ENCODE data around the gene PPP5C. TPM values are rescaled to one million over a fixed set of nuclear protein-coding genes. Genes with fewer than 3 reads are reported as not detected.

PPP5C gene
- total RNA-seq, 3 donors from 2014 or later = 55.3 to 71.6 (median 59.4) TPM

DNA sequence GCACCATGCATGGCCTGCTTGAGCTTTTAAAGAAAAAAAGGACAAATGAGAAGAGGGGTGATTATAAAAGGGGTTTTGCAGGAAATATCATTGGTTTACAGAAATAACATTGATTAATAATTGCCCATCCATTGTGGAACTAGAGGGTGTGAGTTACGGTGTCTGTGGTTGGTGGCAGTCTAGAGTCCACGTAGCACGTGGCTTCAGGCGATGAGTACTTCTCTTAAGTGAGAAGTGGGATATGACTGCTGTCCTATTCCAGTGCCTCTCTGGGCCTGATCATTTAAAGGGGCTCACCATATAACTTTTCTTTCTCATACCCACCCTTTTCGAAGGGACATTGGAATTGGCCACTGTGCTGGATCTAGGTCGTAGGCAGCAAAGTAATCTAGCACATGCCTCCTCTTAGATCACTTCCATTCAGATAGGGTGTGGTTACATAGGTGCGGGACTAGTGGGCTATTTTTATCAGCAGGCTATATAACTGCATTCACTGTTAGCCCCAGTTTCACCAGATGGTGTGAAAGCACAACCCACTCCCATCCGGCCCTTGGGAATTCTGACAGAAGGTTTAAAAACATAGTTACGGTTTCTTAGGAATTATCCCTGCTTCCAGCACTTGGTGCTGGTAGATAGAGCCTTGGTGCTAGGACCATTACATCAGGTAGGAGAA is 19.9 kb downstream of the PPP5C start:
- DNase-seq (no peak), ATAC-seq (no peak)
- no peak overlapping the region for H3K4me3 ChIP-seq
- intact Hi-C loops (cut with DNase I, micrococcal nuclease) = no loop called here
- H3K36me3 ChIP-seq (ENCODE audit: low read depth) = no peaks in the 10 kb centered on the region
- no peaks in the 10 kb centered on the region for H3K9me3 ChIP-seq
- TF ChIP-seq, protein P1, sequence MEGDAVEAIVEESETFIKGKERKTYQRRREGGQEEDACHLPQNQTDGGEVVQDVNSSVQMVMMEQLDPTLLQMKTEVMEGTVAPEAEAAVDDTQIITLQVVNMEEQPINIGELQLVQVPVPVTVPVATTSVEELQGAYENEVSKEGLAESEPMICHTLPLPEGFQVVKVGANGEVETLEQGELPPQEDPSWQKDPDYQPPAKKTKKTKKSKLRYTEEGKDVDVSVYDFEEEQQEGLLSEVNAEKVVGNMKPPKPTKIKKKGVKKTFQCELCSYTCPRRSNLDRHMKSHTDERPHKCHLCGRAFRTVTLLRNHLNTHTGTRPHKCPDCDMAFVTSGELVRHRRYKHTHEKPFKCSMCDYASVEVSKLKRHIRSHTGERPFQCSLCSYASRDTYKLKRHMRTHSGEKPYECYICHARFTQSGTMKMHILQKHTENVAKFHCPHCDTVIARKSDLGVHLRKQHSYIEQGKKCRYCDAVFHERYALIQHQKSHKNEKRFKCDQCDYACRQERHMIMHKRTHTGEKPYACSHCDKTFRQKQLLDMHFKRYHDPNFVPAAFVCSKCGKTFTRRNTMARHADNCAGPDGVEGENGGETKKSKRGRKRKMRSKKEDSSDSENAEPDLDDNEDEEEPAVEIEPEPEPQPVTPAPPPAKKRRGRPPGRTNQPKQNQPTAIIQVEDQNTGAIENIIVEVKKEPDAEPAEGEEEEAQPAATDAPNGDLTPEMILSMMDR (IDR thresholded peaks at IDR 0.05) = no peak
- no peaks in the 10 kb centered on the region for H3K4me1 ChIP-seq (ENCODE audit: low read depth)

DNA sequence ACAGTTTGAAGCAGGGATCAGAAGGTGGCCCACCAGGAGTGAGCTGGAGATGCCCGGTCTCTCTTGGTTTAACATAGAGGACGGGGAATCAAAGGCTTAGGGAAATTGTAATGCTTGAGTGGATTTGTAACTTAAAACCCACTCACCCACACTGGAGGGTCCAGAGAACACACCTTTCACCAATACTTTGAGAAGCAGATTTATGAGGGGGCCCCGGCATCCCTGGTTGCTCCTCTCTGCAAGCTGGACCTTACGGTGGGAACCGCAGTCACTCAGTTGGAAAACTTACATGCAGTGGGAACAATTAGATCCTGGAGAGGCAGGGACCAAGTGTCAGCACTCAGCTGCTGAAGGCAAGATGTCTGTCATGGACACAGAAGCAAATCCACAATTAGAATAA is 20.5 kb downstream of the PPP5C start:
- no peak for ATAC-seq
- TF ChIP-seq, protein P1 (IDR thresholded peaks at IDR 0.05) = no peak
- no peak for DNase-seq
- Histone ChIP-seq H3K4me1 (ENCODE audit: low read depth) (no peaks in the 10 kb centered on the region), H3K36me3 (ENCODE audit: low read depth) (no peaks in the 10 kb centered on the region), H3K4me3 (no peak overlapping the region), H3K9me3 (no peaks in the 10 kb centered on the region)
- intact Hi-C loops (cut with DNase I, micrococcal nuclease) = no loop called here

DNA sequence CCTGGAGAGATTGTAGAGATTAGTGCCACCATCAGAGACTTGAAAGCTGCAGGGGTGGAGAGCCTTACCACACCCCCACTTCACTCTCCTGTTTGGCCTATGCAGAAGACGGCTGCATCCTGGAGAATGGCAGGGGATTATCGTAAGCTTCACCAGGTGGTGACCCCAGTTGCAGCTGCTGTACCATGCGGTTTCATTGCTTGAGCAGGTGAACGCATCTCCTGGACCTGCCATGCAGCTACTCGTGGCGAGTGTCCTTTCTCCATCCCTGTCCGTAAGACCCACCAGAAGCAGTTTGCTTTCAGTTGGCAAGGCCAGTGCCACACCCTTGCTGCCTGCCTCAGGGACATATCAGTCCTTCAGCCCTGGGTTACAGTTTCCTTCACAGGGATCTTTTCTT is 21.2 kb downstream of the PPP5C start:
- Histone ChIP-seq H3K36me3 (ENCODE audit: low read depth) (no peaks in the 10 kb centered on the region), H3K9me3 (no peaks in the 10 kb centered on the region), H3K4me3 (no peak overlapping the region), H3K4me1 (ENCODE audit: low read depth) (peaks cover 5% of the 10 kb centered on the region)
- DNase-seq (no peak), ATAC-seq (no peak)
- TF ChIP-seq, protein P1 (IDR thresholded peaks at IDR 0.05) = no peak
- intact Hi-C loops (cut with DNase I, micrococcal nuclease) = no loop called here

DNA sequence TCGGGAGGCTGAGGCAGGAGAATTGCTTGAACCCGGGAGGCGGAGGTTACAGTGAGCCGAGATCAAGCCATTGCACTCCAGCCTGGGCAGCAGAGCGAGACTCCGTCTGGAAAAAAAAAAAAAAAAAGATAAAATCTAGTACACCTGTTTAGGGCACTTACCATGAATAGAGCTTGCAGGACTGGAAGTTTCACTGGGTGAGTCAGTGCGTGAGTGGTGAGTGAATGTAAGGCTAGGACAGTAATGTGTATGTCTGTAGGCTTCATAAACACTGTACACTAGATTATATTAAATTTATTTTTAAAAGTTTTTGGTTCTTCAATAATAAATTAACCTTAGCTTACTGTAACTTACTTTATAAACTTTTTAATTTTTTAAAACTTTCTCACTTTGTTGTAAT is 22.9 kb downstream of the PPP5C start:
- peaks cover 18% of the 10 kb centered on the region for H3K4me1 ChIP-seq (ENCODE audit: low read depth)
- no peaks in the 10 kb centered on the region for H3K9me3 ChIP-seq
- intact Hi-C loops (cut with DNase I, micrococcal nuclease) = no loop called here
- no peaks in the 10 kb centered on the region for H3K36me3 ChIP-seq (ENCODE audit: low read depth)
- H3K4me3 ChIP-seq = no peak overlapping the region
- DNase-seq = no peak
- TF ChIP-seq, protein P1 (IDR thresholded peaks at IDR 0.05) = no peak
- ATAC-seq = no peak

DNA sequence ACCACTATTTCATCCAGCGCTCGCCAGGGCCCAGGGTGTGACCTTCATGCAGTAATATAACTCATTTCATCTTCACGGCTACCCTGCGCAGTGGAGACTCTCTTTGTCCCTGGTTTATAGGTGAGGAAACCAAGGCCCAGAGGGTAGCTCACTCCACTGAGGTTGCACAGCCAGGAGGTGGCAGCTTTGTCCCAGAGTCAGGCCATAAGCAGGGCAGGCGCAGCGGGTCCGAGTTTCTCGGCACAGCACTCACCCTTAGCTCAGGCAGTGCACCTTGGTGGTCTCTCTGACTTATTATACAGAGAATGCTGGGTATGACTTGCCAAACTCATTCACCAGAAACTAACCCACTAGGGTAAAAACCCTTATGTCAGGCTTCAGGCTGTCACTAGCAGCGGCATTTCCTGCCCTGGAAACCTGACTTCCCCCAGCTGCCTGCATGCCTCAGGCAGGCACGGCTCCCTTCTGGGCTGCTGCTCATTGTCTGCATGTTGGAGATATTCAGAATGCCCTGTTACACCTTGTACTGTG is 24.5 kb downstream of the PPP5C start:
- Histone ChIP-seq H3K9me3 (no peaks in the 10 kb centered on the region), H3K4me3 (no peak overlapping the region), H3K36me3 (ENCODE audit: low read depth) (no peaks in the 10 kb centered on the region), H3K4me1 (ENCODE audit: low read depth) (peaks cover 18% of the 10 kb centered on the region)
- intact Hi-C loops (cut with DNase I, micrococcal nuclease) = no loop called here
- TF ChIP-seq, protein P1 (IDR thresholded peaks at IDR 0.05) = no peak
- ATAC-seq (no peak), DNase-seq (no peak)

Measured in mucosa of descending colon (tissue), 3 donors.